GDM1 (cell line): ENCODE results near the gene AK1.
"Not testable (repeated sequence)": the region's sequence is repeated elsewhere in the genome, so short reads cannot be mapped to it uniquely, and the experiment has no call there.

Experiments
- DNase-seq: peaks from one replicate; lab custom pipeline; 2025; lab: John Stamatoyannopoulos, UW

Gene AK1

GRCh38 chr9:127847833-127848755 is 29.4 kb downstream of the AK1 start:
- no peak for DNase-seq

GRCh38 chr9:127847178-127847510 is 30.3 kb downstream of the AK1 start:
- DNase-seq = no peak

- DNase-seq = no peak
Observed at GRCh38 chr9:127846443-127847177, 30.9 kb downstream of the AK1 start.

- DNase-seq = not testable (repeated sequence)
Observed at GRCh38 chr9:127845619-127846018, 31.9 kb downstream of the AK1 start.

GRCh38 chr9:127844821-127845359 is 32.6 kb downstream of the AK1 start:
- DNase-seq = no peak

GRCh38 chr9:127841087-127841835 is 36.2 kb downstream of the AK1 start:
- DNase-seq = no peak

GRCh38 chr9:127838375-127839078 is 38.9 kb downstream of the AK1 start:
- no peak for DNase-seq

- no peak for DNase-seq
Observed at GRCh38 chr9:127837346-127837745, 40.1 kb downstream of the AK1 start.

GRCh38 chr9:127836561-127836960 is 40.9 kb downstream of the AK1 start:
- not testable (repeated sequence) for DNase-seq

GRCh38 chr9:127835991-127836516 is 41.4 kb downstream of the AK1 start:
- peak; percentile 52 for DNase-seq

- no peak for DNase-seq
Observed at GRCh38 chr9:127833555-127833954, 43.9 kb downstream of the AK1 start.

GRCh38 chr9:127832248-127832647 is 45.2 kb downstream of the AK1 start:
- DNase-seq = no peak

GRCh38 chr9:127829205-127829906 is 48.1 kb downstream of the AK1 start:
- DNase-seq = no peak

- no peak for DNase-seq
Observed at GRCh38 chr9:127828262-127829031, 49.0 kb downstream of the AK1 start.

GRCh38 chr9:127826253-127826913 is 51.1 kb downstream of the AK1 start:
- DNase-seq = no peak

- DNase-seq = no peak
Observed at GRCh38 chr9:127825319-127826051, 52.0 kb downstream of the AK1 start.

- no peak for DNase-seq
Observed at GRCh38 chr9:127822108-127822507, 55.4 kb downstream of the AK1 start.

GRCh38 chr9:127818574-127818973 is 58.9 kb downstream of the AK1 start:
- DNase-seq = no peak
